ENCODE data around the gene G3BP2. TPM values are rescaled to one million over a fixed set of nuclear protein-coding genes. Genes with fewer than 3 reads are reported as not detected.

The G3BP2 gene
- total and polyA plus RNA-seq, 10 of the 15 experiments (the other 5 are each of a cell fraction or from before 2014, with no cell fraction given): 22.2 to 176 (median 102) TPM

DNA sequence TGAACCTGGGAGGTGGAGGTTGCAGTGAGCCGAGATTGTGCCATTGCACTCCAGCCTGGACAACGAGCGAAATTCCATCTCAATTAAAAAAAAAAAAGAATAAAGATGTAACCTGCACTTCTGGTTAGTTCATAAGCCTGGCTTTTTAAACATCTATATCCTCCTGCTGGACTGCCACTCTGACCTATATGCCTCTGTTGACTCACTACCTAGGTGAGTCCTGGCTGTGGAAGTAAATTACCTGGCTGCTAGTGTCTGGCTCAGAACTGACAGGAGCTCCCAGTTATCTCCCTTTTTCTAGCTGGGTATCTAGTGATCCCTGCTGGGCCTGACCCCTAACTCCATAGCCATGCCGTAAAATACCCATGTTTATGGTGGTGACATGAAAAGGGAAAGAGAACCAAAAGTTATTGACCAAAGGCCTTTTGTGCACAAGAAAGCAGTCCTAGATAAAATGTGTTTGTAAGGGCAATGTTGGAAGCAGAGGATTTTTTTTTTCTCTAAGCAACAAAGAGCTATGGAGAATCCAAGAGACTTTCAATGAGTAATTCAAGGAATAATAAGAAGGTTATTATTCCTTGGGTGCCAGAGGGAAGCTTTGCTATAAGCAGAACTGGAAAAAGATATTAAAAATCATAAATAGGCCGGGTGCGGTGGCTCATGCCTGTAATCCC is 10.4 kb upstream of the G3BP2 start:
- TF ChIP-seq NFYB (IDR thresholded peaks at IDR 0.05; ENCODE audit: insufficient read depth, low read depth, low read length) (no peak), TCF7 (IDR thresholded peaks at IDR 0.05; ENCODE audit: borderline replicate concordance) (no peak), MTA3 (IDR thresholded peaks at IDR 0.05; ENCODE audit: borderline replicate concordance, low read length) (no peak), KAT2A (conservative IDR thresholded peaks at IDR 0.05; ENCODE audit: control insufficient read depth, low read depth, low read length) (no peak), EZH2 (IDR thresholded peaks at IDR 0.05; ENCODE audit: borderline replicate concordance, control insufficient read depth, low read depth, low read length) (no peak), EED (IDR thresholded peaks at IDR 0.05; ENCODE audit: low read depth) (no peak)
- TF ChIP-seq, protein P1, sequence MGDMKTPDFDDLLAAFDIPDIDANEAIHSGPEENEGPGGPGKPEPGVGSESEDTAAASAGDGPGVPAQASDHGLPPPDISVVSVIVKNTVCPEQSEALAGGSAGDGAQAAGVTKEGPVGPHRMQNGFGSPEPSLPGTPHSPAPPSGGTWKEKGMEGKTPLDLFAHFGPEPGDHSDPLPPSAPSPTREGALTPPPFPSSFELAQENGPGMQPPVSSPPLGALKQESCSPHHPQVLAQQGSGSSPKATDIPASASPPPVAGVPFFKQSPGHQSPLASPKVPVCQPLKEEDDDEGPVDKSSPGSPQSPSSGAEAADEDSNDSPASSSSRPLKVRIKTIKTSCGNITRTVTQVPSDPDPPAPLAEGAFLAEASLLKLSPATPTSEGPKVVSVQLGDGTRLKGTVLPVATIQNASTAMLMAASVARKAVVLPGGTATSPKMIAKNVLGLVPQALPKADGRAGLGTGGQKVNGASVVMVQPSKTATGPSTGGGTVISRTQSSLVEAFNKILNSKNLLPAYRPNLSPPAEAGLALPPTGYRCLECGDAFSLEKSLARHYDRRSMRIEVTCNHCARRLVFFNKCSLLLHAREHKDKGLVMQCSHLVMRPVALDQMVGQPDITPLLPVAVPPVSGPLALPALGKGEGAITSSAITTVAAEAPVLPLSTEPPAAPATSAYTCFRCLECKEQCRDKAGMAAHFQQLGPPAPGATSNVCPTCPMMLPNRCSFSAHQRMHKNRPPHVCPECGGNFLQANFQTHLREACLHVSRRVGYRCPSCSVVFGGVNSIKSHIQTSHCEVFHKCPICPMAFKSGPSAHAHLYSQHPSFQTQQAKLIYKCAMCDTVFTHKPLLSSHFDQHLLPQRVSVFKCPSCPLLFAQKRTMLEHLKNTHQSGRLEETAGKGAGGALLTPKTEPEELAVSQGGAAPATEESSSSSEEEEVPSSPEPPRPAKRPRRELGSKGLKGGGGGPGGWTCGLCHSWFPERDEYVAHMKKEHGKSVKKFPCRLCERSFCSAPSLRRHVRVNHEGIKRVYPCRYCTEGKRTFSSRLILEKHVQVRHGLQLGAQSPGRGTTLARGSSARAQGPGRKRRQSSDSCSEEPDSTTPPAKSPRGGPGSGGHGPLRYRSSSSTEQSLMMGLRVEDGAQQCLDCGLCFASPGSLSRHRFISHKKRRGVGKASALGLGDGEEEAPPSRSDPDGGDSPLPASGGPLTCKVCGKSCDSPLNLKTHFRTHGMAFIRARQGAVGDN (IDR thresholded peaks at IDR 0.05): no peak
- H3K27me3 ChIP-seq (replicated peaks in 1 of 2; ENCODE audit: control insufficient read depth in 2 of 2, insufficient read depth in 2 of 2, low read length in 1 of 2): no peaks in the 10 kb centered on the region
- ATAC-seq (no peak), FAIRE-seq (no peak), DNase-seq (ENCODE audit: low read depth, low spot score) (no peak)
- in situ Hi-C loops (cut with MboI): no loop called here
- no peak overlapping the region for H3K9ac ChIP-seq (ENCODE audit: control insufficient read depth, insufficient read depth, low read length)
- SMC1A ChIA-PET (ENCODE audit: uncharacterized antibody, unreplicated experiment): interaction anchor here (0.6 to 0.9 kb wide), 2 partner anchors 44 to 112 kb away, joined by 3 to 4 read pairs; no protein-coding TSS in a partner anchor
- H3K9me3 ChIP-seq (replicated peaks; ENCODE audit: control insufficient read depth, insufficient read depth, low read length): no peaks in the 10 kb centered on the region
- RAD21 ChIA-PET (ENCODE audit: unreplicated experiment): no interaction called here
- CTCF ChIA-PET: interaction anchor here (0.6 to 1.3 kb wide), 4 partner anchors 10 to 163 kb away, joined by 3 to 6 read pairs (median 4); partner anchors contain the start of genes G3BP2 and USO1
- H4K20me1 ChIP-seq (ENCODE audit: control insufficient read depth, insufficient read depth): no peaks in the 10 kb centered on the region
- H3K27ac ChIP-seq (ENCODE audit: control insufficient read depth, insufficient read depth): no peak overlapping the region
- H3K79me2 ChIP-seq (ENCODE audit: control insufficient read depth, insufficient read depth, low read length): no peaks in the 10 kb centered on the region
- no peak overlapping the region for H2AFZ ChIP-seq (ENCODE audit: control insufficient read depth, low read depth, low read length)
- H3K36me3 ChIP-seq (ENCODE audit: control insufficient read depth in 2 of 2, insufficient read depth in 2 of 2, low read length in 1 of 2): no peaks in the 10 kb centered on the region
- POLR2A ChIA-PET: interaction anchor here (0.9 to 1.1 kb wide), 3 partner anchors 13 to 43 kb away, joined by 3 to 5 read pairs (median 4); partner anchors contain the start of gene USO1
- H3K4me2 ChIP-seq (ENCODE audit: control insufficient read depth, insufficient read depth): no peak overlapping the region
- no peak overlapping the region for H3K4me3 ChIP-seq
- no peaks in the 10 kb centered on the region; the same call in 1 of the 2 replicates for H3K4me1 ChIP-seq (ENCODE audit: control insufficient read depth, insufficient read depth, low read length)
- no TSS peak for BruUV-seq (replicated peaks)
- WGBS (ENCODE audit: insufficient coverage, insufficient replicate concordance, low lambda C conversion rate, missing lambda C conversion rate): 97% methylated on average over 6 of the region's 6 CpGs
- intact Hi-C loops (cut with micrococcal nuclease; ENCODE audit: unreplicated experiment): no loop called here
